Putamen (tissue), 1 donor: Measurements from ENCODE around the gene CEP83.
"Not testable (repeated sequence)": the region's sequence is repeated elsewhere in the genome, so short reads cannot be mapped to it uniquely, and the experiment has no call there.

Source experiments
- DNase-seq: peaks from one replicate; pipeline ENCODE4 v3.0.0-alpha.2; 2016; ENCODE audit warnings: low spot score

CEP83 gene, protein sequence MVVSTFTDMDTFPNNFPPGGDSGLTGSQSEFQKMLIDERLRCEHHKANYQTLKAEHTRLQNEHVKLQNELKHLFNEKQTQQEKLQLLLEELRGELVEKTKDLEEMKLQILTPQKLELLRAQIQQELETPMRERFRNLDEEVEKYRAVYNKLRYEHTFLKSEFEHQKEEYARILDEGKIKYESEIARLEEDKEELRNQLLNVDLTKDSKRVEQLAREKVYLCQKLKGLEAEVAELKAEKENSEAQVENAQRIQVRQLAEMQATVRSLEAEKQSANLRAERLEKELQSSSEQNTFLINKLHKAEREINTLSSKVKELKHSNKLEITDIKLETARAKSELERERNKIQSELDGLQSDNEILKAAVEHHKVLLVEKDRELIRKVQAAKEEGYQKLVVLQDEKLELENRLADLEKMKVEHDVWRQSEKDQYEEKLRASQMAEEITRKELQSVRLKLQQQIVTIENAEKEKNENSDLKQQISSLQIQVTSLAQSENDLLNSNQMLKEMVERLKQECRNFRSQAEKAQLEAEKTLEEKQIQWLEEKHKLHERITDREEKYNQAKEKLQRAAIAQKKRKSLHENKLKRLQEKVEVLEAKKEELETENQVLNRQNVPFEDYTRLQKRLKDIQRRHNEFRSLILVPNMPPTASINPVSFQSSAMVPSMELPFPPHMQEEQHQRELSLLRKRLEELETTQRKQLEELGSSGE

DNA sequence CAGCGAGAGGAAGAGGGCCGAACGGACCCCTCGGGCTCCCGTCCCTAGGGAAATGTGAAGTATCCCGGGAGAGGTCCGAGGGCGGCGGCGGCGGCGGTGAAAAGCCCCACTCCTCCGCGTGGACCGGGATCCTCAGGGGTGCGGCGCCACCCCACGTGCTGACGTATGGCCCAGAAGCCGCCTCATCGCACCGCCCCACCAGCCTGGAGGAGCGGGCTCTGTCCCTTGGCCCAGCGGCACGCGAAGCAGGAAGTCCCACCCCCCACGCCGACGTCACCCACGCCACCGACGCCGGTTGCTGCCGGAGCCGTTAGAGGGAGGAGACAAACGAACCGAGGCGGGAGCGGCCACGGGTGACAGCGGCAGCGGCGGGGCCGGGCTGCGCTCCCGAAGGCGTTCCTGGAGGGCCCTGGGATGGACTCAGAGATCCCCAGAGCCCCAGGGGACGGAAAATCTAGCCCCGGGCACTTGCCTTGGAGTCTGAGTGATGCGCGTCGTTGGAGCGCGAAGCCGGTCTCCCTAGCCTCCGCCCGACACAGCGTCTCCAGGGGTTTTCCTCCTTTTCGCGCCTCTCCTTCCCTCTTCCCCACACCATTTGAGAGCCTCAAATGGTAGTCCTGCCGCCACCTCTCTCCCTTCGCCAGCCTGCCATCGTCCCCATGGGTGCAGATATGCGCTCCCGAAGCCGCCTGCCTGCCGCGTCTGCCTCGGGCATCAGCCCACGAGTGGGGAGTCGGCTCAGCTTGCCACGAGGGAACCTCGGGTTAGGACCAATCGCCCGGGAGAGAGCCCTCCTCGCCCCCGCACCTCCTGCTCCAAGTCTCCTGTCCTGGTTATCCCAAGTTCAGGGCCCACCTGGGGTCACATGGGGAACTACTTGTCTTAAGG is at the start of gene CEP83:
CEP83 (minus strand) TSS at position 140 of the 888 bp plus-strand sequence. CDS start 47,377 bp downstream, outside the sequence.
- peak; percentile 96 for DNase-seq

DNA sequence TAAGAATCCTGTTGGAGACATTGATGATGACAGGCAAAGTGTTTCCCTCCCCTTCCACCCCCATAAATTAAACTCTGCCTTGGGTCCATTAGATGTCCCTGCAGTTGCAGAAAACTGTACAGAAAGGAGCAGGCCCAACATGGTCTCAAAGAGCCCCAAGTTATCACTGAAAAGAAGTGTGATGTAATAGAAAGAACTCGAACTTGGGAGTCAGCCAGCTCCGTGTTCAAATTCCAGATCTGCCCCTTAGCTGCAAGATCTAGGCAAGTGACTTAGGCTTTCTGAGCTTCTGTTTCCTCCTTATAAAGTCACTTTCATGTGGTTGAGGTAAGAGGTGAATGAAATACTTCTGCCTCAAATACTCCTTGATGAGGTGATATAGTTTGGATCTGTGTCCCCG is 49.6 kb upstream of the CEP83 start:
- DNase-seq = no peak

DNA sequence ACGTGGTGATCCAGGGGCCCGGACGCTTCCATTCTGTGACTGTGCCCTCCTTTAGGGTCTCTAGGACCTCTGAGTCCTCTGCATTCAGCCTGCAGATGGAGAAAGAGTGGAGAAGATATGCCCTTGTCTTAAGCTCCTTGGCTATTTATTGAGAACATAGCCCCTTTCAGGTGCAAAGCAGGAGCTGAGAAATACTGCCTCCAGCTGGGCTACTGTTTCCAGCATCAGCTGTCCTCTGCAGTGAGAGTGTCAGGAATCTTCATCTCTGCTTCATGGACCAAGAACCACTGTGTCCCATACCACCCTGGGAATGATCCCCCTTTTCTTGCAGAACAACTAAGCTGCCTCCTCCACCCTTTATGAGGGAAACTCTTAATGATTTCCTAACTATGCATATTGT is 47.8 kb upstream of the CEP83 start:
- DNase-seq = no peak

DNA sequence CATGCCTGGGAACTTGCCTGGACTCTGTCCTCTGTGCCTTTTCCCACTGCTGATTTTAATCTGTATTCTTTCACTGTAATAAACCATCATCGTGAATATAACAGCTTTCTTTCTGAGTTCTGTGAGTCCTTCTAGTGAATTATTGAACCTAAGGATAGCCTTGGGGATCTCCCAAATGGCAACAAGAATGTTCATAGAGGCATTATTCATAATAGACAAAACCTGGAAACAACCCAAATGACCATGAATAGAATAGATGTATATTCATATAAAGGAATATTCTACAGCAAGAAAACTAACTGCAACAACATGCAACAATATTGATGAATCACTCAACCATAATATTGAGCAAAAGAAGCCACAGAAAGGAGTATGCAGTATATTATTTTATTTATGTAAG is 44.7 kb upstream of the CEP83 start:
- no peak for DNase-seq

DNA sequence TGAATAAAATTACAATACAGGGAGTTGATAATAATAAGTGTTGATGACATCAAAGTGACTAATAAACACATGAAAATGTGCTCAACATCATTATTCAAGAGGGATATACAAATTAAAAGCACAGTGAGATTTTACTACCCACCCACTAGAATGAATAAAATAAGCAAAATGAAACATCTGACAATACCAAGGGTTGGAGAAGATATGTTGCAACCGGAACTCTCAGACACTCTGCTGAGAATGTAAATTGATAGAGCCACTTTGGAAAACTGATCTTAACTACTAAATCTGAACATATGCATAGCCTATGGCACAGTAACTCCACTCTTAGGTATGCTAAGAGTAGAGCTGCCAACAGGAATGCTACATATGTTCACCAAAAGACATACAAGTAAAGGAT is 44.0 kb upstream of the CEP83 start:
- no peak for DNase-seq

DNA sequence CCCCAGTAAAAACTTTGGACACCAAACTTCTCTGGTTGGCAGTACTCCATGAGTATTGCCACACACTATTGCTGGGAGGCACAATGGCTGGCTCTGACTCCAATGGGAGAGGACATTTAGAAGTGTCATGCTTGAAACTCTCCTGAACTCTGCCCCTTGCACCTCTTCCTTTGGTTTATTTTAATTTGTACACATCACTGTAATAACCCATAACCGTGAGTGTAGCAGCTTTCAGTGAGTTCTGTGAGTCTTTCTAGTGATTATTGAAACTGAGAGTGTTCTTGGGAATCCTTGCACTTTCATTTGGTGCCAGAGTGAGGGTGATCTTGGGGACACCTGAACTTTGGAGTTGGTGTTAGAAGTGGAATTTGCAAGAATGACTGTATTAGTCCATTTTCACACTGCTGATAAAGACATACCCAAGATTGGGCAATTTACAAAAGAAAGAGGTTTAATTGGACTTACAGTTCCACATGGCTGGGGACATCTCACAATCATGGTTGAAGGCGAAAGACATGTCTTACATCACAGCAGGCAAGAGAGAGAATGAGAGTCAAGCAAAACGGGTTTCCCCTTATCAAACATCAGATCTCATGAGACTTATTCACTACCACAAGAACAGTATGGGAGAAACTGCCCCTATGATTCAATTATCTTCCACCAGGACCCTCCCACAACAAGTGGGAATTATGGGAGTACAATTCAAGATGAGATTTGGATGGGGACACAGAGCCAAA is 41.3 kb upstream of the CEP83 start:
- DNase-seq = no peak

DNA sequence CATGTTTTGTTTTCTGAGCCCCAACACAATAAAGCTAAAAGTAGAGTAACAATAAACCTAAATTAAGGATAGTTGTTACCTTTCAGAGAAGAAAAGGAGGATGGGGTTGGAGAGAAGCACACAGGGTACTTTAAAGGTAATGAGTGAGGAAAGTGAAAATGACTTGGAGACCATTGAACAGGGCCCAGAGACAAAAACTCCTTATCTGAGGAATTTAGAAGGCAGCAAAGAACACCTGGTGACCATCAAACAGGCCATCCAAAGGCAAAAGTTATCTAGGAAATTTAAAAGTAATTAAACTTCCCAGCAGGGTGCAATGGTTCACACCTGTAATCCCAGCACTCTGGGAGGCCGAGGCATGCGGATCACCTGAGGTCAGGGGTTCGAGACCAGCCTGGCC is 39.0 kb upstream of the CEP83 start:
- DNase-seq = no peak

DNA sequence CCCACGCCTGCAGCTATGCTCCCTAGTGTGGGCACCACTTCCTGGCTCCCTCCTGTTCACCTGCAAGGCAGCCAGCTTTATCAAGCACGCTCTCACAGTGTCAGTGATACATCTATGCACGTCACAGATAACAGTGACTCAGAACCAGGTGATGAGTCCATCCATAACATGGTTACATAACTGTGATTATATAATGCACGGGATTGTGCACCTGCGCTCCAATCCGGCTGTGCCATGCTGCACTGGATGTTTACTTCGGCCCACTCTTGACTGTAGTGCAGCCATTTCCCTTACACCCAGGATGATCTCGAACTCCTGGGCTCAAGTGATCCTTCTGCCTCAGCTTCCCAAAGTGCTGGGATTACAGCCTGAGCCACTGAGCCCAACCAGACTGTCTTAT is 38.4 kb upstream of the CEP83 start:
- no peak for DNase-seq

DNA sequence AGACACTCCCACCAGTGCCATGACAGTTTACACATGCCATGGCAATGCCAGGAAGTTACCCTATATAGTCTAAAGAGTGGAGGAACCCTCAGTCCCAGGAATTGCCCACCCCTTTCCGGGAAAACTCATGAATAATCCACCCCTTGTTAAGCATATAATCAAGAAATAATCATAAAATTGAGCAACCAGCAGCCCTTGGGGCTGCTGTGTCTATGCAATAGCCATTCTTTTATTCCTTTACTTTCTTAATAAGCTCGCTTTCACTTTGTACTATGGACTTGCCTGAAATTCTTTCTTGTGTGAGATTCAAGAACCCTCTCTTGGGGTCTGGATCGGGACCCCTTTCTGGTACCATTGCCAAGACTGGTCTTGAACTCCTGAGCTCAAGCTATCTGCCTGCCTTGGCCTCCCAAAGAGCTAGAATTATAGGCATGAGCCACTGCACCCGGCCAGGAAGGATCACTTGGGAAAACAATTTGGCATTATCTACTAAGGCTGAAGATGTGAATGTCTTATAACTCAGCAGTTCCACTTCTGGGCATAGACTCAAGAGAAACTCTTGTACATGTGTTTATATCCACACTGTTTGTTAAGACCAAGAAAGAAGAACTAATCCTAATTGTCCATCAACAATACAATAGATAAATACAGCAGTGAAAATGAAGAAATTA is 35.9 kb upstream of the CEP83 start:
- DNase-seq = no peak

DNA sequence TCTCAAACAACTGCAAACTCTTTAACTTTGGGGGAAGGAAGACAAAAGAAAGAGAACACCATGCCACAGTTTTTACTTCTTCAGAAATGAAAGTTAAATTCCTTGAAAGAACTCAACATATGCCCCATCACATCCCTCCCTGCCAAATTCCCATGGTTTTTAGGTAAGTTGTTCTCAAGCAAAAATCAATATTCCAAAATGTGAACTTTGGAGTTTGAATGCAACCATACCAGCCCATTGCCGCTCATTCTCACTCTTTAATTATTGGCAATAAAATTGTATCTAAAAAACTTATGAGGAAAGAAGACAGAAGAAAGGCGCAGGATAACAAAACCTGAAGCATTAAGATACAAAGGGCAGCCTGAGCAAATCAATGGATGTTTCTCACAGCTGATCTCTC is 31.8 kb upstream of the CEP83 start:
- no peak for DNase-seq

DNA sequence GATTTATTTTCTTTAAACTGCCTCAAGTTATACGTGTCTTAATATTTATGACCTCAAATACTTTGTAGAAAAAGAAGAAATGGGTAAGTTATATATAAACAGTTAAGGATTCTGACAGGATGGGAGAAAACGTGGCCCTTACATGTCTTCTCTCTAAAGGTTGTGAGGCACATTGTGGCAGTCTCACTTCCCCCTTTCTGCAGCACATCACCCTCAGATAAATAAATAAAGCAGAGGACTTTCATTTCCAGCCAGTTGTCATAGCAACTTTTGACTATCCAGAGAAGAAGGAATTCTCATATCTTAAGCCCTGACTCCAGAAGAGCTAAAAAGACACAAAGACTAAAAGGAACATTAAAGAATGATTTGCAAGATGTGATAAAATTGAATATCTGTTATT is 28.8 kb upstream of the CEP83 start:
- DNase-seq = no peak

DNA sequence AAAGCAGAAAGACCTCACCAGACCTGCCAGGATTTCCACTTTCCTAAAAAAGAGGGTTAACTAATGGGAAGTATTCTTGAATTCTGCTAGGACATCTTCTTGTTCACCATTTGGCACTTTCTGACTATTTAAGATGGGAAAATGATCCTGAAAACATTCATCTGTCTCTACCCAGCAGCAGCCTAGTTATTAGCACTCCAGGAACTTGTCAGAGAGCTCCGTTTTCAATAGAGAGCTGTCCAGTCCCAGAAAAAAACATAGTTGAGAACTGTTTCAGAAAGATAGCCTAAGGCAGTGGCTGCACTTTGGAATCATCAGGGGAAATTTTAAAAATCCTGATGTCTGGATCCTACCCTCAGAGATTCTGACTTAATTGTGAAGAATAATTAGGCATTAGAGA is 22.1 kb upstream of the CEP83 start:
- no peak for DNase-seq

DNA sequence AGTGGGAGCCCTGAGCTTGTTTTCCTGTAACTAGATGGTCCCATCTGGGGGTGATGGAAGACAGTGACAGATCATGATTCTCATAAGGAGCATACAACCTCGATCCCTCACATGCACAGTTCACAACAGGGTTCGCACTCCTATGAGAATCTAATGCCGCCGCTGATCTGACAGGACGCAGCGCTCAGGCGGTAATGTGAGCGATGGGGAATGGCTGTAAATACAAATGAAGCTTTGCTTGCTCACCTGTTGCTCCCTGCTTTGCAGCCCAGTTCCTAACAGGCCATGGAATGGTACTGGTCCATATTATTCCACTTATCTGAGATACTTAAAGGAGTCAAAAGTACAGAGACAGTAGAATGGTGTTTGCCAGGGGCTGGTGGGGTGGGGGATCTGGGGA is 9.9 kb upstream of the CEP83 start:
- DNase-seq = no peak

DNA sequence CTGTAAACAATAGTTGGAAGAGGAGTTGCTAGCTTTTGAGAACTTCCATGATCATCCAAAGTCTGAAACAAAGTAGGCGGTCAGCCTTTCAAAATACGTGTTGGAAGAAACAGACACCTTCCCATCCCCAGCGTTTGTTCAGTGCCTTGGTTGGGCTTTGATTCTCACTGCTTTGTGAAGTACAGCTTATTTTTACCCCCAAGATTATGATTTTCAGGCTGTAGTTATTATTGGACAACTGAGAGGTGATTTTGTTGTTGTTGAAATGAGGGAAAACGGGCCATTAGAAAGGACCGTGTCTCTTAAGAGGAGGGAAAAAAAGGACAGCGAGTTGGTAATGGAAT is 921 bp upstream of the CEP83 start:
- DNase-seq = no peak

DNA sequence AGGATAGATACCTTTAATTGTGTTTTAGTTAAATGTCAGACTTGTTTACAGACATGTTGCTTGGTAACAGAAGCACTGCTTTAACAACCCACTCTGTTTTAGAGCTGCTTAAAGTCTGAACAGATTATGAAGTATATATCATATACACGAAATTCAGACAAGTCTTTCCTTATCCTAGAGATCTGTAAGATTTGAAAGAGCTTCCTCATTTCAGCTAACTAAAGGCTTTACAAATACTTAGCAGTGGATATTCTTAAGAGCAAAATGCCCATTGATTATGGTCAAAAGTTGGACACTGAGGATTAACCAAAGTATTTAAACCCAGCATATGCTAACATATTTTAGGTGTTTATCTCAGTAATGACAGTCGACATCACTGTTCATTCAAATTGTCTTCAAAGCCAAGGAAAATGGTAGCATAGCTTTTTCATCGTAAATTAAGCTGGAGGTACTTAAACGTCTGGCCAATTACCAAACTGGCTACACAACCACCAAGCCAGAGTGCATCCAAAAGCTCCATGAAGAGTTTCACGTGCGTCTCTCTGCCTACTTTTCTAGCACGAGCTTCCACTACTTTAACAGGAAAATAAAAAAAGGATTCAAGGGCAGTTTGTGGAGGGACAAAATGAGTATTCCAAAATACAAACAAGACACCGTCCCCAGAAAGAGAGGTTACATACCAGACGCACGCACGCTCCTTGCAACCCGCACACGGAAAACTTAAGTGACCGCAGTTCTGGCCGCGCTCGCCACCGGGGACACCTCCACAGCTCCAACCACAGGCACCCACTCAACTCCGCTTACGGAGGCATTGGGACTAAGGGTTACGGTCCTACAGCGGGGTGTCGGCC is 565 bp downstream of the CEP83 start:
- DNase-seq = no peak

DNA sequence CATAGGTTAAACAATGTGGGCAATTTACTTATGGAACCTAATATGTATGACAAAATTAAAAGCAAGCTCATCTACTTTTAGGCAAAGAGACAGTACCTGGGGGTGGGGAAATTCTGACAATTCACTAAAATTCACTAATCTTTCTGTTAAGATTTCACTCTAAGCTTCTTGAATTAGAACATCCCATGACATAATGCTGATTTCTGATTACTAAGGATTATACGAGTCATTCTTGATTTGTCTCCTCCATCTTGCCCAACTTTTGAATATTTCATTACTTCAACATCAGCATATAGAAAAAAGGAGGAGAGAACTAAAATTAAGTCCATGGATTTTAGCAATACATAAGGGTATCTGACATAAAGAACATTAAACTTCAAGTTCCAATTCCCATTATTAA is 2.4 kb downstream of the CEP83 start:
- no peak for DNase-seq

DNA sequence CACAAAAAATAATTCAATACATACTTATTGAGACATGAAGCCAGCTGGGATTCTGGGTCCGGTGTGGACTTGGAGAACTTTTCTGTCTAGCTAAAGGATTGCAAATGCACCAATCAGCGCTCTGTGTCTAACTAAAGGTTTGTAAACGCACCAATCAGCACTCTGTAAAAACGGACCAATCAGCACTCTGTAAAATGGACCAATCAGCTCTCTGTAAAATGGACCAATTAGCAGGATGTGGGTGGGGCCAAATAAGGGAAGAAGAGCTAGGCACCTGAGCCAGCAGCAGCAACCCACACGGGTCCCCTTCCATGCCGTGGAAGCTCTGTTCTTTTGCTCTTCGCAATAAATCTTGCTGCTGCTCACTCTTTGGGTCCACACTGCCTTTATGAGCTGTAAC is 5.3 kb downstream of the CEP83 start:
- DNase-seq = not testable (repeated sequence)

DNA sequence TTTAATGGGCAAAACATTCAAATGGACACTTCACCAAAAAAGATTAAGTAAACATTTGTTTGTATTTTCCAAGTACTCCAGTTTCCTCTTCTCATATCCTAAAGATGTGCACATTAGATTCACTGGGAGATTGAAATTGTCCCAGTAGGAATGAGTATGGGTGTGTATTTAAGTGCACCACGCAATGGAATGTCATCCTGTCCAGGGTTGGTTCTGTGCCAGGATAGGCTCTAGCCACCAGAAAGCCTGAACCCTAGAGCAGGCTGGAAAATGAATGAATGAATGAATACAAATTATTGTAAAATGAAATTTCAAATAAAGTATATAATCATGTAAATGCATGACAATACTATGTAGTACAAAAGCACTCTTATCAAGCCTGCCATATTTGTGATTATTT is 14.0 kb downstream of the CEP83 start:
- no peak for DNase-seq

DNA sequence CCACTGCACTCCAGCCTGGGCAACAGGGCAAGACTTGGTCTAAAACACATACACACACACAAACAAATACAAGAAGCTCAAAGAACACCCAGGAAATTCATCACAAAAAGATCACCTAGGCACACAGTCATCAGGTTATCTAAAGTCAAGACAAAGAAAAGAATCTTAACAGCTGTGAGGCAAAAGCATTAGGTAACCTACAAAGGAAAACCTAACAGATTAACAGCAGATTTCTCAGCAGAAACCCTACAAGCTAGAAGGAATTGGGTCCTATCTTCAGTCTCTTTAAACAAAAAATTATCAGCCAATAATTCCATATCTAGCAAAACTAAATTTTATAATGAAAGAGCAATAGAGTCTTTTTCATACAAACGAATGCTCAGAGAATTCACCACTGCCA is 22.4 kb downstream of the CEP83 start:
- no peak for DNase-seq

DNA sequence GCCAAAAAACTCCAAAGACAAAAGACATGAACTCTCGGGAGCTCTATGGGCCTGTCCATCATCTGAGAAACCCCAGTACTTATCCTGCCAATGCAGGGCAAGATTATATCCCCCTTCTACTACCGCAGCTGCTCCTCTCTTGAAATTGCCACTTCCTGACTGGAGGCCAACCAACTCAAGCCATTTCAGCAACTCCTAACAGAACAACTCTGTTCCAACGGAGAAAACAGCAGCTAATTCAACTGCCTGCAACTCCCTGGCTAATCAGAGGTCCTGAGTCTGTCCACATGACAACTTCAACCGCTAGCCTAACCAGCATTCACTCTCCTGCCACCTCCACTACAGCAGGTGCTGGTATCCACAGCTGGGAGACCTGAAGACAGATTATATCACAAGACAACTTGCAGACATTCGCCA is 24.1 kb downstream of the CEP83 start:
- DNase-seq = peak; percentile 3

DNA sequence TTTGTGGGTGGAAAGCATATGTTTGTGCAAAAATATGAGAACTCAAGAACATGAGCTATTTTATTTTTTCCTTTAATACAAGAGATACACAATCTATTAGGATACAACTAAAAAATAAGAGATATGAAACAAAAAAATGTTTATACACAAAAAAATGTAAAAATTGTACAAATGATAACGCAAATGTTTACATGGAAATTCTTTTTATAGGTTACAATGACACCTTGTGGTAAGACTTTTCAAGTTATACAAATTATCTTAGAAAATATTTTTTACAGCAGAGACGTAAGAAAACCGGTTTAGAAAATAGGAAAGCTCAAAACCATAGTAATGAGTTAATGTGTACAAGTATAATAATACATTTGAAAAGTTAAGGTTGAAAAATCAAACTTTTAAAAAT is 25.5 kb downstream of the CEP83 start:
- DNase-seq = no peak
